HG02759 (cell line): Measurements from ENCODE around the gene BRCA1.
"Not testable (repeated sequence)": the region's sequence is repeated elsewhere in the genome, so short reads cannot be mapped to it uniquely, and the experiment has no call there.

Source experiments
- ATAC-seq: cut with Tn5 transposase; IDR thresholded peaks from one replicate; pipeline ENCODE4 v1.9.1; 2021; ENCODE audit warnings: mild to moderate bottlenecking, moderate library complexity; ENCODE audit not compliant: unreplicated experiment

Gene BRCA1

DNA sequence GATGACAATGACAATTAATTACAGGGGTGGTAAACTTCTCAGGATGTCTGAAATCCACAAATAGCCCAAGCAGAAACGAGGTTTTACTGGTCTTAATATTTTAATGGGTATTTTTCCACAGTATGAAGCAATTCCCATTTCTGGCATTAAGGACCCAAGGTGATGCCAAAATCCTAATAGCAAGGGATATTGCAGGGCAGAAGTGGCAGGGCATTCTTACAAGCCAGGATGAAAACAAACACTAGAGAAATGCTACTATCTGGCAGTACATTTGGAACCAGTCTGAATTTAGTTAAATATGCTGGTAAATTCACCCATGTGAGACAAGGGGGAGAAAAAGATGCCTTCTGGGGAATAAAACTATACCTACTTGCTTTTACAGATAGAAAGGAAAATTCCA lies 54.9 kb downstream of the BRCA1 start:
- no peak for ATAC-seq

DNA sequence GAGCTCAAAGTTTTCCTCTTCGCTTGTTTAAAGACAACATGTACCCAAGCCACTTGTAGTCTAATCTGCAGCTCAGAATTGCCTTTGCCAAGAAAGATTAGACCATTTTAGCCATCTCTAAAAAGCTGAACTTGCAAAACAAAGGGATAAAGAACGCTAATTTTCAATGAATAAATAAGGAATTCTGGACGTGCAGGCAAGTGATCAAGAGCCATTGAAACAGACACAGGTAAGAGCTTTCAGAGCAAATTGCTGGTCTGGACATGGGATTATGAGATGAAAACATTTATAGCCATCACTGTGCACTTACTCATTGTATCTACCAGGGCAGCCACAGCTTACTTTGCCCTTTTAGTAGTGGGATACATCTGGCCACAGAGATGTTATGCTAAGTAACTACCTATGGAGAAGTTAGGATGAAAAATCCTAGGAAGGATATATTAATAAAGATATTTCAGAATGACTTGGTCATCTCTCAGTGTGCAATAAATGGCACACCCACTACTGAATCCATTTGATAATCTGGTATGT lies 55.7 kb downstream of the BRCA1 start:
- ATAC-seq = no peak

DNA sequence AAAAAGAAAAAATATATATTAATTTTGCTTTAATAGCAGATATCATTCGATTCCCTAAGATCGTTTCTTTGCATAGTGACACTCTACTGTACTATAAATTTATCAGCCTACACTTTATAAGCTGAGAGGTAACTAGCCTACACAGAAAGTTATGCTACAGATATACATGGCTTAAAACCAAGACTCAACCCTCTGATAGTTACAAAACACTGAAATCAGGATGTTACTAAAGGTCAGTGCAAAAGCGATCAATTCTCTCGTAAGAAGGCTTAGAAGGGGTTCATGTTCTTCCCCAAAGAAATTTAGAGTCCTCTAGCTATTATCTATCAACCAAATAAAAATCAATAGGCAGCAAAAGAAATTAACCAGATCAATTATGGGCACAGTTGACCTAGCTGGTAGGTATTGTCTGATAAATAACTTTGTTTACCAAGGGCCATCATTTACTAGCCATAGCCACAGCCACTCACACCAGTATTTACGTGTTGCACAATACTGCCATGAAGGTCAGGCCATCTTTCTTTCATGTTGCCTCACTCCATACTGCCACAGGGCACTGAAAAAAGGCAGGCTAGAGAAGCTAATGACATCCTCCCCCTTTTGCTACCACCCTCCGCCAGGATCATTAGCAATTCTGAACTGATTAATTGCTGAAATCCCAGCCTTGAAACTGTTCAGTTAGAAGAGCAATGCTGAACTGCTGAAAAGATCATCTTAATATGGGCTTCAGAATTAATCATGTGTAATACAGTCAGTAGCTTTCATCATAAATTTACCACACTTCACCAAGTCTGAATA lies 56.4 kb downstream of the BRCA1 start:
- no peak for ATAC-seq

DNA sequence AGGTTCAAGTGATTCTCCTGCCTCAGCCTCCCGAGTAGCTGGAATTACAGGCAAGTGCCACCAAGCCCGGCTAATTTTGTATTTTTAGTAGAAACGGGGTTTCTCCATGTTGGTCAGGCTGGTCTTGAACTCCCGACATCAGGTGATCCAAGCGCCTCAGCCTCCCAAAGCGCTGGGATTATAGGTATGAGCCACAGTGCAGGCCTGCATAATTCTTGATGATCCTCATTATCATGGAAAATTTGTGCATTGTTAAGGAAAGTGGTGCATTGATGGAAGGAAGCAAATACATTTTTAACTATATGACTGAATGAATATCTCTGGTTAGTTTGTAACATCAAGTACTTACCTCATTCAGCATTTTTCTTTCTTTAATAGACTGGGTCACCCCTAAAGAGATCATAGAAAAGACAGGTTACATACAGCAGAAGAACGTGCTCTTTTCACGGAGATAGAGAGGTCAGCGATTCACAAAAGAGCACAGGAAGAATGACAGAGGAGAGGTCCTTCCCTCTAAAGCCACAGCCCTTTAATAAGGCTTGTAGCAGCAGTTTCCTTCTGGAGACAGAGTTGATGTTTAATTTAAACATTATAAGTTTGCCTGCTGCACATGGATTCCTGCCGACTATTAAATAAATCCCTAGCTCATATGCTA lies 62.1 kb downstream of the BRCA1 start:
- ATAC-seq = no peak

DNA sequence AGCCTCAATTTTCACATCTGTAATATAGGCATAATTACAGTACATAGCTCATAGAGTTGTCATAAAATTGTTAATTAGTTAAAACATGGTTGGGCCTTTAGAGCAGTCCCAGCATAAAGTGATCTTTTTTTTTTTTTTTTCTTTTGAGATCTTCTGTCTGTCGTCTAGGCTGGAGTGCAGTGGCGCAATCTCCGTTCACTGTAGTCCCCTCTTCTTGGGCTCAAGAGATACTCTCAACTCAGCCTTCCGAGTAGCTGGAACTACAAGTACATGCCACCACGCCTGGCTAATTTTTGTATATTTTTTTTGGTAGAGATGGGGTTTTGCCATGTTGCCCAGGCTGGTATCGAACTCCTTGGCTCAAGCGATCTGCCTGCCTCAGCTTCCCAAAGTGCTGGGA lies 69.1 kb downstream of the BRCA1 start:
- ATAC-seq = no peak

DNA sequence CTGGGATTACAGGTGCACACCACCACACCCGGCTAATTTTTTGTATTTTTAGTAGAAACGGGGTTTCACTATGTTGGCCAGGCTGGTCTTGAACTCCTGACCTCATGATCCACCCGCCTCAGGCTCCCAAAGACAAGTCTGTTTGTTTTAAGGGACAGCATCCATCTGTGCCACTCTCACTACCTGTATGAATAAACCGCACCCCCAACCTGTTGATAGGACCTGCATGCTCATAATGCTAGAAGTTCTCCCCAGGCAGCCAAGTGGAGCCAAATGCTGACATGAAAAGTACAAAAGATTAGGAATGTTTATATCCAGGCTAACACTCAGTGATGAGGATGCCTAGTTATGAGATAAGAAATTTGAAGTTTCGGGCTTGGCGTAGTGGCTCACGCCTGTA lies 72.2 kb downstream of the BRCA1 start:
- ATAC-seq = not testable (repeated sequence)

DNA sequence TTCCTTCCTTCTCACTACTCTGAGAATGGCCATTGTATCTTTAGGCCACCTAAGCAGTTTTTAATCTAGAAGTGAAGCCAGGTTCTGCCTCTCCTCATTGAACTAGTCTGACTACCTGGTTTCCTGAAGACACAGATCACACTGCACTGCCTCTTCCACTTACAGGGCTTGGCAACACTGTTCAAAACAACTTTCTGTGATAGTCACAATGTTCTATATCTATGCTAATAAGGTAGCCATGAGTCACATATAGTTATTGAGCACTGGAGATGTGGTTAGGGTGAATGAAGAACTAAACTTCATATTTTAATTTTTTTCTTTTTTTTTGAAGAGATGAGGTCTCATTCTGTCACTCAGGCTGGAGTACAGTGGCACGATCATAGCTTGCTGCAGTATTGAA lies 73.2 kb downstream of the BRCA1 start:
- no peak for ATAC-seq

DNA sequence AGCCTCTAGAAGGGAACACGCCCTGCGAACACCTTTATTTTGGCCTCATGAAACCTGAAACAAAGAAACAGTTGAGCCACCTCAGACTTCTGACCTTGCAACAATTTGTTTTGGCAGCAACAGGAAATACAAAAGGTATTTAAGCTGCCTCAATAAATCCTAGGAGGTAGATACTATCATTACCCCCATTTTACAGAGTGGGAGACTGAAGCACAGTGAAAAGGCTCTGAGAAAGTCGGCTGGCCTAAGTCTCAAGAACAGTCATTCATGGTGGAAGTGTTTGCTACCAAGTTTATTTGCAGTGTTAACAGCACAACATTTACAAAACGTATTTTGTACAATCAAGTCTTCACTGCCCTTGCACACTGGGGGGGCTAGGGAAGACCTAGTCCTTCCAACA lies 81.1 kb downstream of the BRCA1 start:
- no peak for ATAC-seq

DNA sequence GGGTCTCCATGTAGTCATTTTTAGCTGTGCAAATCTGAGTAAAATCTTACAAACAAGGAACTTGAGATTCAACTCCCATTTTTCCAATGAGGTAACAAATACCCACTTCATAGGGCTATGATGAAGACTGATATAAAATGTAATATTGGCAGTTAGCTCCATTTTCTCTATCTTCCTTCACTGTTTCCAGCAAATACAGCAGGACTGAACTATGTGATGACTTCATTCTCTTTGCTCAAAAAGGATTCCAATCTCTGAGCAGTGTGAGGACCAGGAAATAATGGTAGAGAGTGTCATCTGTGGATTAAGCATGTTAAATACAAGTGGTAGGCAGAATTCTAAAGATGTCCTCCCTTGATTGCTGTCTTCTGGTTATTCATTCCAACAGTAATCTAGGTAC lies 81.9 kb downstream of the BRCA1 start:
- no peak for ATAC-seq

DNA sequence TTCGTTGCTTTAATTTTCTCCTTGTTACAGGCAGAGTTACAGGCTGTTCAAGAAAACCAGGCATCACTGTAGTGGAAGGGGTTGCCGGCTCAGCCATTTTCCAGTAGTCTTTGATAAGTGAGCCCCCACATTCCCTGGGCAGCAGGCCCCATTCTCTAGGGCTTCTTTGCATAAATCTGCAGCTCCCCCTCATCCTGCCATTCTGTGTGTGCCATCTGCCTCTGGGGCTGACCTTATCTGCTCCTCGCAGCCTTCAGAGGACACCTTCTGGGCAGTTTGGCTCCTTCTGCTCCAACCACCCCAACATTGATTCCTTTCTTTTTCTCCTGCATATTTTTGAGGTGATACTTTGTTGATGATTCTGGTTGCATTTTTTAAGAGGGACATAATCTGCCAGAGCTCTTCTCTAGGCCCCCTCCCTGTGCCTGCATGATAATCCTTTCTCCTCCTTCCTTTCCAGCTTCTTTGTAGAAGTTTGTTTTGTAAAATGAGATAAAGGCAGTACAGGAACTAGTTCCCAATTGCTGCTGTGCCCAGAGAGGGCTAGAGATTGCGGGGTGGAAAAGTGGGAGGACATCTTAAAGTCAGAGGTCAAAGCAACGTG lies 83.0 kb downstream of the BRCA1 start:
- ATAC-seq = no peak

DNA sequence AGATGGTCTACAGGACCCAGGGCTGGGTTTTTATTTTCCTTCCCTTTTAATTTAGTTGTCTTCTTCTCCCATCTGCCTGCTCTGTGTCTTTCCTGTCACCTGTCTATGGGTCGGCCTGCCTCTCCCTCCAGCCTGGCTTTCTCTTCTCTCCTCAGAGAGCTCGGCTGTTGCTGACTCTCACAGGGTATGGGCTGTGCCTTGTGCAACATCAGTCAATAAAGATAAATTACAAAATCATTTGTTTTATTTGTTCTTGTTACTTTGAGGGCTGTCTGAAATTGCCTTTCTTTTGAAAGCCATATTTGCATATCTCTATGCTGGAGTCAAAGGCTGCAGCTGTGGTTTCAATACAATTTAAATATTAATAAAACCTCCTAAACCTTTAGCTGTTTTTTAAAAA lies 84.5 kb downstream of the BRCA1 start:
- ATAC-seq = no peak

DNA sequence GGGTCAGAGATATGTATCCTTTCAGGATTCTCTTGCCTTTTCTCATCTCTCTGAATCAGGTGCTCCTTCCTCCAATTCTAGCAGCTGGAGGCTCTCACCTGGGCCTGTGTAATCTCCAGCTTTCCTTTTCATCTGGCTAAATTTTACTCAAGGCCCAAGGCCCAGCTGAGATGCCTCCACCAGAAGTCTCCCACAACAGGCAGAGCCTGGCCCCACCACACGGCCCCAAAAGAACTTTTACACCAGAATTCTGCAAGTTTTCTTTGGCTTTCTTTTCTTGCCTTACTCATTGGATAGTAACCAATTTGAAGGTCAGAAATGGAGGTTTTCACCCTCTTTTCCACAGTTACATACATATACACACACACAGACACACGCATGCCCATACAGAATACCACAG lies 85.5 kb downstream of the BRCA1 start:
- ATAC-seq = no peak

DNA sequence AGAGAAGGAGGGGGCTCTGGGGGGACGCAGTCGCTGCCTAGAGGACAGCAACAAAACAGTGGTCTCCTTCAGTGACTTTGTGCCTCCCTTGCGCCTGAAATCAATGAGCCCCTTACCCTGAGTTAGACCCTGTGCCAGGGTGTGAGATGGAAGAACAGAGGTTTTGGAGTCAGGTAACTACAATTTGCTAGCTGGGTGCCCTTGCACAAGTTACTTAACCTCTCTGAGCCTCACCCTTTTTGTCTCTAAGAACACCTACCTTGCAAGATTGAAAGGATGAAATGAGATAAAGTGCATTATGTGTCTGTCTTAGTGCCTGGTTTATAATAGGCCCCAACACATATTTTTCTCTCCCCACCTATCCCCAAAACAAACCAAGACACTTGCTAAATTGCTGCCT lies 90.3 kb downstream of the BRCA1 start:
- ATAC-seq = no peak

DNA sequence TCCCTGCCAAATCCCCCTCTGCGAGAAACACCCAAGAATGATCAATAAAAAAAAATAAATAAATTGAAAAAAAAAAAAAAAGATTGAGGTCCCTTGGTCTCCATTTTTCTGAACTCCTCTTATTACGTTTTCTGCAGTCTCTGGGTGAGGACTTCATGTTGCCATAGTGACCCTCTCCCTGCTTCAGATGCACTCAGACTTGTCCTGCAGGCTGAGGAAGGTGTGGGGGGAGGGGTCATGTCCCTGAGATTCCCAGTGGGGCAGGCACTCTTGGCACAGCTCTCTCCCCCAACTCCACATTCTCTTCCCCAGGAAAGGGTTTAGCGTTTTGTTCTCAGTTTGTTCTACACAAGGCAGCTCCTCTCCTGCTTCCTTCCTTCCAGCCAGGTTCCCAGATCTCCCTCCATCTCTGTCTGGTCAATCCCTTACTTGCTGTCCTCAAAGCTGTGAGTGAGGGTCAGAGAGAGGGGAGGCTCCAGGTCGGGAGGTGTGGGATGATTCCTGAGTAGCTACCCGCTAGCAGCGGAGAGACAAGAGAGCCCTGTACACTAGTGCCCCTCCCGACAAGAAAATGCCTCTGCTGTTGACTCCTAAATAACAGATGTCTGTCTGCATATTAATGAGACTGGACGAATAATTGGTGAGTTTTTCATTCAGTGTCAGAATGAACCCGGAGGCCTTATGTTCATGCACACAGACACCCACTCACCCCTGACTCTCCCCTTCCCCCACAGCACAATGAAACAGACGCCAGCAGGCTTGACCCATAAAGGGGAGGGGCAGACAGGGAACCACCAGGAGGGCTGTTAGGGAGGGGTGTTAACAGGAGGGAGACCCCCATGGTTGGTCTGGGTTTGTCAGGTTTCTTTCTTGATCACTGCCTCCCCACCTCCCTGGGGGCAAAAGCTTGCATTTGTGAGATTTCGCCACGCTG lies 90.9 kb downstream of the BRCA1 start:
- no peak for ATAC-seq

DNA sequence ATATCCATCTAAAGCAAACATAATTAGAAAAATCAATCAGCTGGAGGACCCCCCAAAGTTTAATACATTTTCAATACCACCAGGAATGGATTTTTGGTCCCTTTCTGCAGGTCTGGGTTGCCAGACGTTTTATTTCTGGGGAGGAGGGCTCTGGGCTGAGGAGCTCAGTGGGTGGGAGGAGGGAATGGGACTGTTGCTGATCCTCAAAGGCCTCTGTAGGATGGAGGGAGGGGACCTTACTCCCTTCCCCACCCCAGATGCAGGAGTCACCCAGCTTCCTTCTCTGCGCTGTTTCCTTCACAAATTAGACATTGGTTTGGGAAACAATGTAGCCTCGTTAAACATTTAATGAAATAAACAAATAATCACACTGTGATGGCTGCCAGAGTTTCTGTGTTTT lies 93.5 kb downstream of the BRCA1 start:
- no peak for ATAC-seq

DNA sequence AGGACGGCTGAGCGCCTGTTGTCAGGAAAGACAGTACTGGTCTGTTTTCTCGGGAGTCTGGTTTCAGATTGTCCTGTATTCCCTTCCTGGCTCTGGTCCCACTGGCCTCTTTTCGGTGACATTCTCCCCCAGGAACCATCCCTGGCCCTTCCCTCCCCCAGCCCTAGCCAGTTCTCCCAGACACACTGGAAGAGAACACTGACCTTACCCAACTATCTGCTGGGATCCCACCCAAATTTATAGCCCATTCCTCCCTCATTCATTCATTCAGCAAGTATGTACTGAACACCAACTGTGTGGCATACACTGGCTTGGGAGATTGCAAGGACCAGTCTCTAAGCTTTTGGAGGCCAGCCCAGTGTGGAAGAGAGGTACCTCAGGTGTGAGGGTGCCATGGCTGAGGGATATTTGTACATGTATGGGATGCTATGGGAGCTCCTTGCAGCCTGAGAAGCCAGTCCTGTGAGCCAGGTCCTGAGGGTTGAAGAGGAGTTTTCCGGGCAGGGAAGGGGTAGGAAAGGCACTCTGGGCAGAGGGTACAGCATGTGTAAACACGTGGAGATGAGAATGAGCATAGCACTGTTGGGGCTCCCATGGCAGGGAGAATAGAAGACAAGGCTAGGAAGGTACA lies 94.9 kb downstream of the BRCA1 start:
- no peak for ATAC-seq

DNA sequence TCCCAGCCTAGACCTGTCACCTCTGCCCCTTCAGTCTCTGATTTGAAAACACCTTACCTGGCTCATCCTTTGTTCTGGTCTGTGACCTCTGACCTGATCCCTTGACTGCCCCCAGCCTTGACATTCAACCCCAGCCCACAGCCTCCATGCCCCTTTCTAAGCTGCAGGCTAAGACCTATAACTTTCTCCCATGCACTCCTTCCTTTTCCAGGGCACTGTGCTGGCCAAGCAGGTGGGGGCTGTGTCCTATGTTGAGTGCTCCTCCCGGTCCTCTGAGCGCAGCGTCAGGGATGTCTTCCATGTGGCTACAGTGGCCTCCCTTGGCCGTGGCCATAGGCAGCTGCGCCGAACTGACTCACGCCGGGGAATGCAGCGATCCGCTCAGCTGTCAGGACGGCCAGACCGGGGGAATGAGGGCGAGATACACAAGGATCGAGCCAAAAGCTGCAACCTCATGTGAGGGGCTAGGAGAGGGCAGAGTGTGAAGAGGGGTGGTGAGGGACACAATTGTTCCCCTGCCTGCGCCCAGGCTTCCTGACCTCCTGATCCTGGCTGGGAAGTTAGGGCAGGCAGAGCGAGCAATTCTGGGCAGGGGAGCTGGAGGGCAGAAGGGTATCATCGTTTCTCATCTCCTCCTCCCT lies 96.8 kb downstream of the BRCA1 start:
- ATAC-seq = no peak

DNA sequence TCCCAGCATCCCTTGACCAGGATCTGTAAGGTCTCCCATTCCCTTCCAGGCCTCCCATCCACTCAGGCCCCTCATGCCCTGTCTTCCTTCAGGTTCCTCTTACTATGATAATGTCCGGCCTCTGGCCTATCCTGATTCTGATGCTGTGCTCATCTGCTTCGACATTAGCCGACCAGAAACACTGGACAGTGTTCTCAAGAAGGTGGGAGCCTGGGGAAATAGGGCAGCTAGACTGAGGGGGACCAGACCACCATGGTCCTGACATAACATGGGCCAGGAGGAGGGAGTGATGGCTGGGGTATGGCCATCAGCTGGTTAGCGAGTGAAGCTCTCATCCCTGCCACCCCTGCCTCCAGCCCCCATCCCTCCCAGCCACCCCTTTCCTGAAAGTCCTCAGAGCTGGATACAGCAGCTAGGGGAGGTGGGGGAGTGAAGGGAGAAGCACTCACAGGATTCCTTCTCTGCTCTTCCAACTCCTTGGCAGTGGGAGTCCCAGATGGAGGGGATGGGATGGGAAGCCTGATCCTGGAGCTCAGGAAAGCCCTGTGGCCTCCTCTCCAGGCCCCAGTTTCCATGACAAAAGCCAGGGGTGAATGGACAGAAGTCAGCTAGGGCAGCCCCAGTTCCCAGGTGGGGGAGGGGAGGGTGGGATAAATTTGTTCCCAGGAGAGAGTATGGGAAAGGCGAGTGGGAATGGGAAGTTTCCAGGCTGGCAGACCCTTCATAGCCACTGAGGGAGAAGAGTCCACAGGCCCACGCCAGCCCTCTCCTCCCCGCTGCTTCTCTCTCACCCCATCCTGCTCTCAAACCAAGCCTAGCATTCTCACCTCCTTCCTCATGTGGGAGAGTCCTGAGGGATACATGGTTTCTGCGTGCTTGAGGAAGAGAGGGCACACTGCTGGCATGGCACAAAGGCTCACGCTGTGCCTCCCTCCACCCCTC lies 97.8 kb downstream of the BRCA1 start:
- no peak for ATAC-seq

DNA sequence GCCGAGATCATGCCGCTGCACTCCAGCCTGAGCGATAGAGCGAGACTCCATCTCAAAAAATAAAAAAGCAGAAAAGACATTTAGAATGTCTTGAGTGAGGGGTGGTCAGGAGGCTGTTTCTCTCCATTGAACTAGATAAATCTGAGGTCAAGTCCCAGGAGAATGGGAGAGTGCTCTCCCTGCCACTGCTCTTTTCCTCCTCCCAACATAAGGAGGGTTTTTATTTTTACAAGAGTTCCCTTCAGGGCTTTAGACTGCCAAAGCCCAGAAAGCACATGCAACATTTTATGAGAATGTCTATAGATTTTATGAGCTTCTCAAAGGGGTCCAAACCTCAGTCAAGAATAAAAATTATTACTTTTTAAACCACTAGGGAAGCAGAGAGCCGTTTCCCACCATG lies 98.6 kb downstream of the BRCA1 start:
- ATAC-seq = no peak
